Gastrocnemius medialis (tissue), 4 donors: Measurements from ENCODE around the gene SOWAHC.
"Not testable (repeated sequence)": the region's sequence is repeated elsewhere in the genome, so short reads cannot be mapped to it uniquely, and the experiment has no call there.

Source experiments
- POLR2A ChIP-seq, 2 donors: fragments of 450-650 bp; IDR thresholded peaks; one replicate each; pipeline ENCODE4 v1.6.1; 2017; ENCODE audit warnings: antibody characterized with exemption in 2 of 2, mild to moderate bottlenecking in 2 of 2, moderate library complexity in 2 of 2
- TF ChIP-seq, protein P1 (sequence below), 5 experiments: fragments of 450-650 bp in 3 of 5; fragments of 200-600 bp in 2 of 5; sonication (generic) in 2 of 5; IDR thresholded peaks in 4 of 5; conservative IDR thresholded peaks in 1 of 5; 1 replicate in 4 of 5; 2 replicates in 1 of 5; pipeline ENCODE4 v1.5.1; 2016 to 2019; ENCODE audit warnings: antibody characterized with exemption in 5 of 5, mild to moderate bottlenecking in 3 of 5, moderate library complexity in 3 of 5

DNA sequence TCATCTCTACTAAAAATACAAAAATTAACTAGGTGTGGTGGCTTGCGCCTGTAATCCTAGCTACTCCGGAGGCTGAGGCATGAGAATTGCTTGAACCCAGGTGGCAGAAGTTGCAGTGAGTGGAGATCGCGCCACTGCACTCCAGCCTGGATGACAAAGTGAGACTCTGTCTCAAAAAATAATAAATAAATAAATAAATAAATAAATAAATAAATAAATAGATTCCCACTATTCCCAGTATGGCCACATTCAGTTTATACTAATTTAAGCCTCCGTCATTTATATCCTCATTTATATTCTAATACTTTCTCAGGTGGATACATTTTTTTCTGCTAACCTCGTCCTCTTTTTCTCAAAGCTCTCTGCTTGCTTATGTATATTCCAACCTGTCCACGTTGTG lies 14.2 kb downstream of the SOWAHC start:
- TF ChIP-seq, protein P1, sequence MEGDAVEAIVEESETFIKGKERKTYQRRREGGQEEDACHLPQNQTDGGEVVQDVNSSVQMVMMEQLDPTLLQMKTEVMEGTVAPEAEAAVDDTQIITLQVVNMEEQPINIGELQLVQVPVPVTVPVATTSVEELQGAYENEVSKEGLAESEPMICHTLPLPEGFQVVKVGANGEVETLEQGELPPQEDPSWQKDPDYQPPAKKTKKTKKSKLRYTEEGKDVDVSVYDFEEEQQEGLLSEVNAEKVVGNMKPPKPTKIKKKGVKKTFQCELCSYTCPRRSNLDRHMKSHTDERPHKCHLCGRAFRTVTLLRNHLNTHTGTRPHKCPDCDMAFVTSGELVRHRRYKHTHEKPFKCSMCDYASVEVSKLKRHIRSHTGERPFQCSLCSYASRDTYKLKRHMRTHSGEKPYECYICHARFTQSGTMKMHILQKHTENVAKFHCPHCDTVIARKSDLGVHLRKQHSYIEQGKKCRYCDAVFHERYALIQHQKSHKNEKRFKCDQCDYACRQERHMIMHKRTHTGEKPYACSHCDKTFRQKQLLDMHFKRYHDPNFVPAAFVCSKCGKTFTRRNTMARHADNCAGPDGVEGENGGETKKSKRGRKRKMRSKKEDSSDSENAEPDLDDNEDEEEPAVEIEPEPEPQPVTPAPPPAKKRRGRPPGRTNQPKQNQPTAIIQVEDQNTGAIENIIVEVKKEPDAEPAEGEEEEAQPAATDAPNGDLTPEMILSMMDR (IDR thresholded peaks at IDR 0.05 in 4 of 5, conservative IDR thresholded peaks at IDR 0.05 in 1 of 5) = not testable (repeated sequence)
- not testable (repeated sequence) for TF ChIP-seq POLR2A (IDR thresholded peaks at IDR 0.05)
